ENCODE measurements around the gene MARCHF9. TPM values are rescaled to one million over a fixed set of nuclear protein-coding genes. Genes with fewer than 3 reads are reported as not detected.
"Not testable (repeated sequence)": the region's sequence is repeated elsewhere in the genome, so short reads cannot be mapped to it uniquely, and the experiment has no call there.

Gene MARCHF9
- total RNA-seq, 1 experiment from 2014 or later, result 19.8 TPM

DNA sequence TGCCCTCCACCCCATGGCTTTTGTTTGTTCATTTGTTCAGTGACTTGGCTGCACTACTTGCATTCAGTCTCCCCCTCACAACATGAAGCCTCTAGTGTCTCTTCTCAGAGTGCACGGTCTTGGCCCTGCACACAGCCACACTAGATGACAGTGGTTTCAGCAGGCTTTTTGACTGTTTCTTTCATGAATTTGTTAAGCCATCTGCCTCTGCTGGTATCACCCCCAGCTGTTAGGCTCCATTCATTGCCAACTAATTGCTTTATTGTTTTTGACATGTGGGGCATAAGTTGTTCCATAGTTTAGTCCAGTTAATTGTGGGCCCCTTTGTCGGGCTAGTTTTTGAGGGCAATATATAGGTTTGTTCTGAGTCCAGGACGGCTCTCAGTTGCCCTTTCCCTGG is 42.2 kb upstream of the MARCHF9 start:
- no peaks in the 10 kb centered on the region for H3K4me1 ChIP-seq (ENCODE audit: insufficient read depth, low read length, poor library complexity, severe bottlenecking)
- no peaks in the 10 kb centered on the region for H3K9me3 ChIP-seq (ENCODE audit: low read depth, low read length, poor library complexity, severe bottlenecking)
- H3K4me3 ChIP-seq (ENCODE audit: low read depth, low read length, poor library complexity, severe bottlenecking), result no peak overlapping the region
- intact Hi-C loops (cut with micrococcal nuclease; ENCODE audit: unreplicated experiment), result no loop called here
- H3K27me3 ChIP-seq (replicated peaks; ENCODE audit: insufficient read depth, low read depth, low read length, poor library complexity), result no peaks in the 10 kb centered on the region
- no peak for TF ChIP-seq CTCF (conservative IDR thresholded peaks at IDR 0.05; ENCODE audit: low read depth, low read length)
- TF ChIP-seq EZH2 (IDR thresholded peaks at IDR 0.05; ENCODE audit: borderline replicate concordance, low read depth, low read length, poor library complexity, severe bottlenecking), result no peak
- H3K27ac ChIP-seq (ENCODE audit: low read depth, low read length, poor library complexity, severe bottlenecking), result no peak overlapping the region
- DNase-seq (ENCODE audit: low spot score), result no peak
- ChIA-PET CTCF (no interaction called here), POLR2A (ENCODE audit: low non-redundant PET) (no interaction called here)
- H3K36me3 ChIP-seq (ENCODE audit: insufficient read depth, low read length, poor library complexity, severe bottlenecking), result no peaks in the 10 kb centered on the region
- BruUV-seq (replicated peaks), result no TSS peak

DNA sequence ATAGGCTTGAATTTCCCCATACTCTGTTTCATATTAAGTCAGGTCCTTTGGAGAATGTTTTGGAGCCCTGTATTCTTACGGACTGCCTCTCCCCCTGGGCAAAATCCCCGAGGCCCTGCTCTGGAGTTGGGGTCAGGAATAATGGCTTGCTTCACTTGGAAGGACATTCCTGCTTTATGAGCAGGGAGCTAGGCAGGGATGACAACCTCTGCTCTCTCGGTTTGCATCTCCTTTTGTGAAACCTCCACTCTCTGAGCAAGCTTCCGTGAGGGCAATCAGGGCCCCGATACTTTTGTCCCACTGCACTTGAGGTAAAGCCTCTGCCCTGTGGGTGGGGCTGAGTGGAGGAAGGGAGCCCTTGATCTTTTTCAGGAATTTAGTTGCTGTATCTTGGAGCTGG is 41.7 kb upstream of the MARCHF9 start:
- no peaks in the 10 kb centered on the region for H3K9me3 ChIP-seq (ENCODE audit: low read depth, low read length, poor library complexity, severe bottlenecking)
- peaks cover 4% of the 10 kb centered on the region for H3K36me3 ChIP-seq (ENCODE audit: insufficient read depth, low read length, poor library complexity, severe bottlenecking)
- POLR2A ChIA-PET (ENCODE audit: low non-redundant PET), result no interaction called here
- CTCF ChIA-PET, result no interaction called here
- H3K27me3 ChIP-seq (replicated peaks; ENCODE audit: insufficient read depth, low read depth, low read length, poor library complexity), result no peaks in the 10 kb centered on the region
- TF ChIP-seq EZH2 (IDR thresholded peaks at IDR 0.05; ENCODE audit: borderline replicate concordance, low read depth, low read length, poor library complexity, severe bottlenecking) (no peak), CTCF (conservative IDR thresholded peaks at IDR 0.05; ENCODE audit: low read depth, low read length) (no peak)
- no peaks in the 10 kb centered on the region for H3K4me1 ChIP-seq (ENCODE audit: insufficient read depth, low read length, poor library complexity, severe bottlenecking)
- H3K4me3 ChIP-seq (ENCODE audit: low read depth, low read length, poor library complexity, severe bottlenecking), result no peak overlapping the region
- intact Hi-C loops (cut with micrococcal nuclease; ENCODE audit: unreplicated experiment), result no loop called here
- no TSS peak for BruUV-seq (replicated peaks)
- DNase-seq (ENCODE audit: low spot score), result no peak
- no peak overlapping the region for H3K27ac ChIP-seq (ENCODE audit: low read depth, low read length, poor library complexity, severe bottlenecking)

- DNase-seq (ENCODE audit: low spot score); intact Hi-C loops (cut with micrococcal nuclease; ENCODE audit: unreplicated experiment); H3K27ac ChIP-seq (ENCODE audit: low read depth, low read length, poor library complexity, severe bottlenecking); H3K4me1 ChIP-seq (ENCODE audit: insufficient read depth, low read length, poor library complexity, severe bottlenecking); POLR2A ChIA-PET (ENCODE audit: low non-redundant PET); H3K4me3 ChIP-seq (ENCODE audit: low read depth, low read length, poor library complexity, severe bottlenecking); BruUV-seq (replicated peaks); CTCF ChIA-PET; H3K27me3 ChIP-seq (replicated peaks; ENCODE audit: insufficient read depth, low read depth, low read length, poor library complexity); H3K9me3 ChIP-seq (ENCODE audit: low read depth, low read length, poor library complexity, severe bottlenecking): not testable (repeated sequence)
- peaks cover 15% of the 10 kb centered on the region for H3K36me3 ChIP-seq (ENCODE audit: insufficient read depth, low read length, poor library complexity, severe bottlenecking)
Observed at GRCh38 chr12:57715036-57715748, 39.7 kb upstream of the MARCHF9 start.

- no peak for DNase-seq (ENCODE audit: low spot score)
- no peak for TF ChIP-seq EZH2 (IDR thresholded peaks at IDR 0.05; ENCODE audit: borderline replicate concordance, low read depth, low read length, poor library complexity, severe bottlenecking)
- TF ChIP-seq CTCF (conservative IDR thresholded peaks at IDR 0.05; ENCODE audit: low read depth, low read length), result no peak
- intact Hi-C loops (cut with micrococcal nuclease; ENCODE audit: unreplicated experiment), result no loop called here
- Histone ChIP-seq H3K4me3 (ENCODE audit: low read depth, low read length, poor library complexity, severe bottlenecking) (no peak overlapping the region), H3K9me3 (ENCODE audit: low read depth, low read length, poor library complexity, severe bottlenecking) (no peaks in the 10 kb centered on the region), H3K27ac (ENCODE audit: low read depth, low read length, poor library complexity, severe bottlenecking) (no peak overlapping the region), H3K36me3 (ENCODE audit: insufficient read depth, low read length, poor library complexity, severe bottlenecking) (peaks cover 15% of the 10 kb centered on the region), H3K4me1 (ENCODE audit: insufficient read depth, low read length, poor library complexity, severe bottlenecking) (no peaks in the 10 kb centered on the region), H3K27me3 (replicated peaks; ENCODE audit: insufficient read depth, low read depth, low read length, poor library complexity) (no peaks in the 10 kb centered on the region)
- POLR2A ChIA-PET (ENCODE audit: low non-redundant PET), result no interaction called here
- no TSS peak for BruUV-seq (replicated peaks)
- CTCF ChIA-PET, result no interaction called here
Observed at GRCh38 chr12:57715786-57716185, 39.1 kb upstream of the MARCHF9 start.

All from A673 (cell line).